Activated CD4-positive, alpha-beta T cell treated with anti-CD3 and anti-CD28 coated beads, Interleukin-2, amount 50 U/mL, for 48 hours (primary cell): Measurements from ENCODE around the gene LRRC70.

Source experiments
- DNase-seq, 2 experiments: peaks; one replicate each; pipeline ENCODE4 v3.0.0-alpha.2; 2020

LRRC70 gene

DNA sequence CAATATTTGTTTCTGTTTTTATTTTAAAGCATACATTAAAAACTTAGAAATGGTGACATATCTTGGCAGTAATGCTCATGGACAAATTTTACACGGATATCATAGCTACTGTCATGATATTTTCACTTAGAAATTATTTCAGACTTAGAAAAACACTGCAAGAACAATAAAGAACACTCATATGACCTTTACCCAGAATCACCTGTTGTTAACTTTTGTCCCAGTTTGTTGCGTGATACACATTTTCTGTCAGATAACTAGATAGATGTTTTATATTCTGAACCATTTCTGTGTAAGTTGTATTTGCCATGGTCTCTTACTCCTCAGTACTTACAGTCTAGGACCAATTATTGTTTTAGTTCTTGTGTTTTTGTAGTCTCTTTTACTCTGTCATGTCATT, 3.6 kb upstream of the LRRC70 start:
- no peak for DNase-seq

DNA sequence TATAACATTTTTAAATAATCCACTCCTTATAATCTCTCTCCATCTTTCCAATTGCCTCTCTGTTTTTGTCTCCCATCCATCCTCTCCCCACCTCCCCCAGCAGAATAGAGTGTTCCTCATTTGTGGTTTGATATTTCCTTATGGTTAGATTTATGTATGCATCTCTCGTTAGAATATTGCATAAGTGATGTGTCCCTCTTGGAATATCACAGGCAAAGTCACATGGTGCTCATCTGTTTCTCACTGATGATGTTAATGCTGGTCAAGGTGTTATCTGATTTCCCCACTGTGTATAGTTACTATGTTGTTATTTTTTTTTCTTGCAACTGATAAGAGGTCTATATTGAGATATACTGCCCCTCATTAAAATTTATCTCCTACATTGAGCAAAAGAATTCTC, 3.1 kb upstream of the LRRC70 start:
- no peak for DNase-seq

DNA sequence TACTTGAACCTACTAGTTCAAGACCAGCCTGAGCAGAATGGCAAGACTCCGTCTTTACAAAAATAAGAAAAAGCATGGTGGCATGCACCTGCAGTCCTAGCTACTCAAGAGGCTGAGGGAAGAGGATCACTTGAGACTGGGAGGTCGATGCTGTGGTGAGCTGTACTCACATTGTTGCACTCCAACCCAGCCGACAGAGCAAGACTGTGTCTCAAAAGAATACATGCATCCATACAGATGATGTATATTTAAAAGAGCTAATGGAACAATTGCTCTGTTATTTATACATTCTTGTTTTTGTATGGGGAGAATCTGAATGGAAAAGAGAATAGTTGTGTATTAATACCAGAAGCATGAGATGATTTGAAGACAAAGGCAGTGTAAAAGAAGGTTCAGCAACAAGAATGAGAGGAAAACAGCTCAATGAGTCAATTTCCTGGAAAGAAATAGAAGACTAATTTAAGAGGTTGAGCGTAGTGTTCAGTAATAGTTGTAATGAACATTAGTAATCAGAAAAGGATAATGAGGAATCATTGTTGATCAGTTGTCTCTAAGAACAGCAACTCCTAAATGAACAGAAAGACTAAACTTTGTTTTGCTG, 1.9 kb upstream of the LRRC70 start:
- DNase-seq, result no peak

DNA sequence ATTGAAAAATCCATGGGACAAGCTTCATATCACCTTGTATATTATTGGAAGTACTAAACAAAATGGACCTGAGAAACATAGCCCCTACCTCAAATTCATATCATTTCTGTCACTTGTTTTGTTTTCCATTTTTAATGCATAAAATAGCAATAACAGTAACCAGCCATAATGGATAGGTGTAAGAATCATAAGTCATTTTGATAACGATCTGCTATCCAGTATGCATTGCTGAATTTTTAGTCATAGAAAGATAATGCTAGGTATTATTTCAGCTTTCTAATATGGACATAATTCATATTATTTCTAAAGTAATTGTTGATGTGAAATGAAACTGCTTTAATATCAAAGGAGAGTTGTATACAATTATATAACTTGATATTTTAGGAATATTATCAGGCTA, 1.1 kb upstream of the LRRC70 start:
- no peak for DNase-seq

GRCh38 chr5:62579761-62580160, 1.1 kb downstream of the LRRC70 start:
- DNase-seq, result no peak

GRCh38 chr5:62581836-62582597, 3.4 kb downstream of the LRRC70 start:
- no peak for DNase-seq

- DNase-seq, result no peak
Measured at GRCh38 chr5:62584391-62584790, 5.8 kb downstream of the LRRC70 start.

DNA sequence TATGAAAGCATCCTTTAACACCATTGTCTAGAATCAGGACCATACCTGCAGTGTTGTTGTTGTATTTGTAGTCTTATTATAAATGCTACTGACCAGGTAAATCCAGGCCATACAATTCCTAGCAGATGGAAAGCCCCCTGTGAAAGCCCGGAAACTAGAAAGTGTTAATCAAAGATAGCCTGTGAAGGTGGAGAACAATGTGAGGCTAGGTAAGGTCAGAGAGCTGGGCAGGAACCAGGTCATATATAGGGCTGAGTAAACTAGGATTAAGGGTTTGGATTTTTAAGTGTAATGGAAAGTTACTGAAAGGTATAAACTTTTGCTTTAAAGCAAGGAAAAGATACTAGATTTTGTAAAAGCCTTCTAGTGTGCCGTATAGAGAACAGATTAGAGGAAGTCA, 6.7 kb downstream of the LRRC70 start:
- no peak for DNase-seq

- no peak for DNase-seq
Measured at GRCh38 chr5:62585751-62586150, 7.1 kb downstream of the LRRC70 start.

DNA sequence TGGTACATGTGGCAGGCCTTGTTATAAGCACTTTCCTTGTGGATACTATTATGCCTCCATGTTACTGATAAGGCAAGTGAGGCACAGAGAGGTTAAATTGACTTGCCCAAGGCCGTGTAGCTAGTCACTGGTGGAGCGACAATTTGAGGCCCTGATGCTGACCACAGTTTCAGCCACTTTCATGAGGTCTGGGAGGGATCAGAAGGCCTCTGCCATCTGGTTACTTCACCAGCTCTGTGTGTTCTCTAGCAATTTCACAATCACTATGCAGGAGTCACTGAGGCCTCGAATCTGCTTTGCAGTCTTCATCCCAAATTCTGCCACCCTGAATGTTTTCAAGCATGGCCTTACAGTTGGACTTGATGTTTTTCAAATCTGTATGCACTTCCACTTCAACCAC, 9.1 kb downstream of the LRRC70 start:
- DNase-seq, result no peak

DNA sequence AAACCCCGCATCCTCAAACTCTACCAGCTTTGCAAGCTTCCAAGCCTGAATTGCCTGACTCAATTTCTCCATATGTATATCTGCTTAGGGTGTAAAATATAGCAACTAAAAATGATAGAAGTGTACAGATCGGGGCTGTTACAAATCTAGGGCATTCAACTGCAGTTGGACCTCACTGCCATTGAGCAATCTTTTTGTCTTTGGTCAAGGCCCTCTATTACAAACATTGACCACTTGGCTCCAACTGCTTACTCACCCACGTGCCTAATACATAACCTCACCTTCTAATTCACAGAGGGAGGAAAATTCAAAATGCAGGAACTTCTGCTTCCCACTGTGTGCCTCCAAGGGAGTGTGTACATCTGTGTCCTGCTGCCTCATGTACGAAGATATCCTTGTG, 10.0 kb downstream of the LRRC70 start:
- DNase-seq, result no peak

DNA sequence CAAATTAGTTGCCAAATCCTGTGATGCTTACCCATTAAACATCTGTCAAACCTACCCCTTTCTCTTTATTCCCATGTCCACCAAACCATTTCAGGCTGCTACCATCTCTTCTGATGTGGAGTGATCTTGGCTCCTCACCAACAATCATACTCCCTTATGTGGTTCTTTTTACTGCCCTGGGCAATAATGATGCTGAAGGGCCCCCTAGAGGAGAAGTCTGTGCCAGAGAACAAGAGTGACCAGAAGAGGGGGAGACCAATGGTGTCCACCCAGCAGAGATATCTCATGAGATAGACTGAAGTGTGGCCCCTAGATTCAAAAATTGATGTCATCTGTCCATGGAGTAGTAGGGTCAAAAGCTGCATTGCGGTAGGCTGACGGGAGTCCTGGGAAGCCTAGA, 10.9 kb downstream of the LRRC70 start:
- DNase-seq, result no peak

DNA sequence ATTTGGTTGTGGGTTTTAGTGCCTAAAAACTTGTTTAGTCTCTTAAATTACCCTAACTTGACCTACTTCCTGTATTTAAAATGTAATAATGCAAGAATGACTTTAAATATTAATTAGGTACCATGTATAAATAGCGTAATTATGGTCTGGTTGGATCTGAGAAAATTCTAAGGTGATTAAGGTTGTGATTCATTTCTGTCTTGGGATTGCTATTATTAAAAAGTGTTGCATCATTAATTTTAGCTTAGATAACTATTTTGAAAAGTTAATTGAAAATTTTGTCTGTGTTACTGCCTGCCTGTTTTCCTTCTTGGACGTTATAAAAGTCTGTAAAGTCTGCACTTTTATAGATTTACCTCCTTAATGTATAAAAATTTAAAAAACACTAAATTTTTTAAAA, 11.8 kb downstream of the LRRC70 start:
- no peak for DNase-seq

- no peak for DNase-seq
Measured at GRCh38 chr5:62592558-62592957, 13.9 kb downstream of the LRRC70 start.

- no peak for DNase-seq
Measured at GRCh38 chr5:62593331-62593730, 14.7 kb downstream of the LRRC70 start.

- DNase-seq, result no peak
Measured at GRCh38 chr5:62594364-62594984, 15.9 kb downstream of the LRRC70 start.

DNA sequence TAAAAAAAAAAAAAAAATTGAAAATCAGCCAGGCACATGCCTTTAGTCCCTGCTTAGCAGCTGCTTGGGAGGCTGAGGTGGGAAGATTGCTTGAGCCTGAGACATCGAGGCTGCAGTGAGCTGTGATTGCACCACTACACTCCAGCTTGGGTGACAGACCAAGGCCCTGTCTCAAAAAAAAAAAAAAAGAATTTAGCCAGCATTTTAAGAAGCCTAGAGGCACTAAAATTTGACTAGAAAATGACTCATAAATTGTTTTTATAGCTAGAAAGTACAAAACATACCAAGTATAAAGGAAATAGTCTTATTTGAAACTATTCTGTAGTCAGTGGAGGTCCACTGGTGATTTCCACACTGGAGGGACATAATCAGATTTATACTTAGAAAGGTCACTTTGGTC, 17.5 kb downstream of the LRRC70 start:
- DNase-seq, result no peak

GRCh38 chr5:62596691-62597090, 18.1 kb downstream of the LRRC70 start:
- DNase-seq, result no peak

DNA sequence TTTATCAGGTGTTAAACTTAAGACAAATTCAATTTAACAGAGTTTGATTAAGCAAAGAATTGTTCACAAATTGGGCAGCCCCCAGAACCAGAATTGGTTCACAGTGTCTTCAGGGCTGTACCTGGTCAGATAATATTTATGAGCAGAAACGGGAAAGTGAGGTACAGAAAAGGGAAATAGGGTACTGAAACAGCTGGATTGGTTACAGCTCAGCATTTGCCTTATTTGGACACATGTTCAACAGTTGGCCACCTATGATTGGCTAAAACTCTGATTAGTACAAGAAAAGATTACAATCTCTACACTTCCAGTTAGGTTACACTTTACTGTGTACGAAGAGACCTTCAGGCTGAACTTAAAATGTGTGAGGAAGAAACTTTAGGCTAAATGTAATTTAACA, 18.7 kb downstream of the LRRC70 start:
- no peak for DNase-seq

DNA sequence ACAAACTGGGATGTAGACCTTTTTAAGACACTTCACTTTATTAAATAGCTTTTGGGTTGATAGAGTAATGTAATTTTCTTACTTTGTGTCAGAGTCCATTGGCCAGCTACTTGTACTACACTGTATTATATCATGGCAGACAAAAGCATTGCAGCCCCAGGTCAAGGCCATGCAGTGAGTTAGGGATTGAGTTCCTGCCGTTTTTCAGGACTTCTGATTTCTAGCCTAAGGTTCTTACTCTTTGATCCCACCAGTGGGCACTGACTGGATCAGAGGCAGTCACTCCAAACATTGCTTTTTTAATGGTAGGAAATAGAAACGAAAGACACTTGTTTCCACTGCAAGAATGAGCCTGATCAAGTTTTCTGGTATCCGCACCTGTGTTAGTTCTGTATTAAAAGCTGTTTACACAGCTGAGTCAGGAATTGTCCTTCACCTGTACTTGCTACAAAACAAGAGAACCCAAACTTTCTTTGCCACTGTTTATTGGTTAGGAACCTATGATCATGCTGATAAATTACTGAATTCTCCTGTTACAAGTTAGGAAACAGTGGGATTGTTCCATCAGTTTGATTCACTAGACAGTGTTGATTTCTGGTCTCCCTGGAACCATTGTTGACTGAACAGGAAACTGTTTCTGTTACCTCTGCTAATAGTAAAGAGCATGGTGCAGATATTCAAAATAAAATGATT, 22.1 kb downstream of the LRRC70 start:
- DNase-seq, result no peak

DNA sequence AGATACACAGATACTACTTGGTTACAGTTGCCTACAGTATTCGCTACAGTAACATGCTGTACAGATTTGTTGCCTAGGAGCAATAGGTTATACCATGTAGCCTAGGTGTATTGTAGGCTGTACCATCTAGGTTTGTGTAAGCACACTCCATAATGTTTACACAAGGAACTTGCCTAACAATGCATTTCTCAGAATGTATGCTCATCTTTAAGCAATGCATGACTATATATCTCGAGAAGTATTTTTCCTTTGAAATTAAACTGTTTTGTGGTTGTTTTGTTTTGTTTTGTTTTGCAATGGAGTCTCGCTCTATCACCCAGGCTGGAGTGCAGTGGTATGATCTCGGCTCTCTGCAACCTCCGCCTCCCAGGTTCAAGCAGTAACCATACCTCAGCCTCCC, 25.3 kb downstream of the LRRC70 start:
- DNase-seq, result no peak

GRCh38 chr5:62605638-62606037, 27.0 kb downstream of the LRRC70 start:
- no peak for DNase-seq

GRCh38 chr5:62606878-62607277, 28.3 kb downstream of the LRRC70 start:
- DNase-seq, result no peak

DNA sequence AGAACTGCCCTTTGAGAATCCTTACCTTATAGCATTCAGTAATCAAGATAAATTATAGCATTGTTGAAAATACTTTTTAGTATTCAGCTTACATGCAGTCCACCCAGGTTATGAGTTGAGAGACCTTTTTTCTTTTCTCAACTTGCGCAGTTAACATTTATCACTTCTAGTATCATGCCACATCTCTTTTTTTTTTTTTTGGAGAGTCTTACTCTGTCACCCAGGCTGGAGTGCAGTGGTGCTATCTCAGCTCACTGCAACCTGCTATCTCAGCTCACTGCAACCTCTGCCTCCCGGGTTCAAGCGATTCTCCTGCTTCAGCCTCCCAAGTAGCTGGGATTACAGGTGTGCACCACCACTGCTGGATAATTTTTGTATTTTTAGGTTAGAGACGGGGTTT, 29.0 kb downstream of the LRRC70 start:
- no peak for DNase-seq
